Measurements from ENCODE around the gene TAOK3. TPM values are rescaled to one million over a fixed set of nuclear protein-coding genes. Genes with fewer than 3 reads are reported as not detected.
"Not testable (repeated sequence)": the region's sequence is repeated elsewhere in the genome, so short reads cannot be mapped to it uniquely, and the experiment has no call there.

TAOK3 gene
- total and polyA plus RNA-seq, 3 experiments from 2014 or later: 52.5 to 129 (median 53.0) TPM

- no peaks in the 10 kb centered on the region for H3K27me3 ChIP-seq (ENCODE audit: insufficient read depth, low read length, poor library complexity, severe bottlenecking)
- no peak for DNase-seq
- Mint-ChIP-seq H3K36me3 (peaks cover 3 to 77% (median 17%) of the 10 kb centered on the region in 3 donors), H3K9me3 (no peaks in the 10 kb centered on the region), H3K4me1 (peaks cover 4 to 14% (median 7%) of the 10 kb centered on the region in 3 donors), H3K4me3 (no peak overlapping the region), H3K27ac (peak overlapping the region in 7 of 8 donors; percentile 5 to 95 (median 58)), H3K27me3 (no peaks in the 10 kb centered on the region)
- ChIA-PET CTCF (no interaction called here), POLR2A (no interaction called here)
- no peak overlapping the region for H3K4me3 ChIP-seq (ENCODE audit: low read length)
- H3K4me1 ChIP-seq (ENCODE audit: insufficient read depth, low read length): no peaks in the 10 kb centered on the region
- H3K36me3 ChIP-seq (ENCODE audit: insufficient read depth, low read length): peaks cover 9% of the 10 kb centered on the region
- H3K27ac ChIP-seq (ENCODE audit: low read depth, low read length): no peak overlapping the region
- H3K9me3 ChIP-seq (ENCODE audit: low read length): no peaks in the 10 kb centered on the region
These were observed 227.5 kb downstream of the TAOK3 start for GRCh38 chr12:118145113-118145797.

- POLR2A ChIA-PET: no interaction called here
- Mint-ChIP-seq H3K4me1 (peaks cover 4 to 21% (median 9%) of the 10 kb centered on the region in 3 donors), H3K36me3 (peaks cover 3 to 79% (median 20%) of the 10 kb centered on the region in 3 donors), H3K27ac (peak overlapping the region in 1 of 8 donors; percentile 95), H3K27me3 (no peaks in the 10 kb centered on the region), H3K9me3 (no peaks in the 10 kb centered on the region), H3K4me3 (no peak overlapping the region)
- DNase-seq: no peak
- H3K4me3 ChIP-seq (ENCODE audit: low read length): no peak overlapping the region
- no peaks in the 10 kb centered on the region for H3K4me1 ChIP-seq (ENCODE audit: insufficient read depth, low read length)
- H3K27me3 ChIP-seq (ENCODE audit: insufficient read depth, low read length, poor library complexity, severe bottlenecking): no peaks in the 10 kb centered on the region
- no peaks in the 10 kb centered on the region for H3K9me3 ChIP-seq (ENCODE audit: low read length)
- H3K27ac ChIP-seq (ENCODE audit: low read depth, low read length): no peak overlapping the region
- CTCF ChIA-PET: no interaction called here
- peaks cover 12% of the 10 kb centered on the region for H3K36me3 ChIP-seq (ENCODE audit: insufficient read depth, low read length)
These were observed 228.2 kb downstream of the TAOK3 start for GRCh38 chr12:118144499-118144898.

GRCh38 chr12:118140825-118141224 is 231.9 kb downstream of the TAOK3 start:
- Histone ChIP-seq H3K4me1 (ENCODE audit: insufficient read depth, low read length) (peaks cover 12% of the 10 kb centered on the region), H3K4me3 (ENCODE audit: low read length) (no peak overlapping the region), H3K27me3 (ENCODE audit: insufficient read depth, low read length, poor library complexity, severe bottlenecking) (no peaks in the 10 kb centered on the region), H3K27ac (ENCODE audit: low read depth, low read length) (no peak overlapping the region), H3K36me3 (ENCODE audit: insufficient read depth, low read length) (peaks cover 12% of the 10 kb centered on the region), H3K9me3 (ENCODE audit: low read length) (no peaks in the 10 kb centered on the region)
- peaks cover 3 to 78% (median 22%) of the 10 kb centered on the region in 3 donors for H3K36me3 Mint-ChIP-seq
- CTCF ChIA-PET: interaction anchor here (1.2 to 1.8 kb wide), 2 partner anchors 20 to 235 kb away, joined by 5 to 8 read pairs; partner anchors contain the start of gene SUDS3
- no peaks in the 10 kb centered on the region for H3K9me3 Mint-ChIP-seq
- H3K4me1 Mint-ChIP-seq: peaks cover 19 to 39% (median 34%) of the 10 kb centered on the region in 3 donors
- POLR2A ChIA-PET: interaction anchor here (1.0 kb wide), 1 partner anchor 74 kb away, joined by 3 read pairs; no protein-coding TSS in a partner anchor
- no peaks in the 10 kb centered on the region for H3K27me3 Mint-ChIP-seq
- no peak overlapping the region for H3K4me3 Mint-ChIP-seq
- no peak for DNase-seq
- H3K27ac Mint-ChIP-seq: peak overlapping the region in 2 of 8 donors; percentile 27 to 45

GRCh38 chr12:118137148-118137678 is 235.5 kb downstream of the TAOK3 start:
- Mint-ChIP-seq H3K4me3 (peak overlapping the region; percentile 87 to 98 (median 96)), H3K9me3 (no peaks in the 10 kb centered on the region), H3K27ac (peak overlapping the region; percentile 75 to 94 (median 92)), H3K4me1 (peaks cover 22 to 45% (median 40%) of the 10 kb centered on the region in 3 donors), H3K27me3 (no peaks in the 10 kb centered on the region), H3K36me3 (peaks cover 0 to 50% (median 13%) of the 10 kb centered on the region in 3 donors)
- Histone ChIP-seq H3K27ac (ENCODE audit: low read depth, low read length) (no peak overlapping the region), H3K9me3 (ENCODE audit: low read length) (no peaks in the 10 kb centered on the region), H3K4me1 (ENCODE audit: insufficient read depth, low read length) (peaks cover 12% of the 10 kb centered on the region), H3K36me3 (ENCODE audit: insufficient read depth, low read length) (peaks cover 3% of the 10 kb centered on the region), H3K27me3 (ENCODE audit: insufficient read depth, low read length, poor library complexity, severe bottlenecking) (no peaks in the 10 kb centered on the region), H3K4me3 (ENCODE audit: low read length) (peak overlapping the region; percentile 77)
- ChIA-PET POLR2A (interaction anchor here (0.6 to 1.0 kb wide), 2 partner anchors 61 to 76 kb away, joined by 4 to 5 read pairs; no protein-coding TSS in a partner anchor), CTCF (interaction anchor here (0.9 to 3.3 kb wide), 5 partner anchors 17 to 239 kb away, joined by 3 to 25 read pairs (median 3); partner anchors contain the start of gene SUDS3)
- DNase-seq: no peak

- no peaks in the 10 kb centered on the region for H3K9me3 Mint-ChIP-seq
- H3K27ac Mint-ChIP-seq: peak overlapping the region; percentile 75 to 94 (median 92)
- Histone ChIP-seq H3K4me3 (ENCODE audit: low read length) (peak overlapping the region; percentile 77), H3K9me3 (ENCODE audit: low read length) (no peaks in the 10 kb centered on the region), H3K36me3 (ENCODE audit: insufficient read depth, low read length) (peaks cover 3% of the 10 kb centered on the region), H3K4me1 (ENCODE audit: insufficient read depth, low read length) (peaks cover 12% of the 10 kb centered on the region), H3K27ac (ENCODE audit: low read depth, low read length) (peak overlapping the region; percentile 79), H3K27me3 (ENCODE audit: insufficient read depth, low read length, poor library complexity, severe bottlenecking) (no peaks in the 10 kb centered on the region)
- ChIA-PET POLR2A (interaction anchor here (0.6 to 1.8 kb wide), 8 partner anchors 15 to 236 kb away, joined by 3 to 11 read pairs (median 4); partner anchors contain the start of genes TAOK3 and WSB2), CTCF (interaction anchor here (0.9 to 3.3 kb wide), 9 partner anchors 16 to 242 kb away, joined by 3 to 25 read pairs (median 4); partner anchors contain the start of gene SUDS3)
- H3K4me1 Mint-ChIP-seq: peaks cover 25 to 47% (median 46%) of the 10 kb centered on the region in 3 donors
- H3K27me3 Mint-ChIP-seq: no peaks in the 10 kb centered on the region
- peak overlapping the region; percentile 87 to 98 (median 96) for H3K4me3 Mint-ChIP-seq
- DNase-seq: peak in 3 of 5 donors; percentile 3 to 52 (median 16)
- H3K36me3 Mint-ChIP-seq: peaks cover 0 to 46% (median 10%) of the 10 kb centered on the region in 3 donors
These were observed 236.1 kb downstream of the TAOK3 start for GRCh38 chr12:118136559-118137003.

GRCh38 chr12:118135788-118136558 is 236.7 kb downstream of the TAOK3 start, which contains the start of gene PEBP1:
PEBP1 (plus strand) TSS chr12:118136124; CDS start chr12:118136210, 86 bp downstream.
- no peaks in the 10 kb centered on the region for H3K9me3 Mint-ChIP-seq
- H3K4me3 ChIP-seq (ENCODE audit: low read length): peak within 1 kb of the TSS; percentile 77
- H3K4me1 Mint-ChIP-seq: peaks cover 25 to 48% (median 46%) of the 10 kb centered on the region in 3 donors
- peak within 1 kb of the TSS; percentile 90 to 98 (median 97) for H3K4me3 Mint-ChIP-seq
- H3K36me3 ChIP-seq (ENCODE audit: insufficient read depth, low read length): peaks cover 3% of the 10 kb centered on the region
- peak within 1 kb of the TSS; percentile 79 for H3K27ac ChIP-seq (ENCODE audit: low read depth, low read length)
- DNase-seq: peak; percentile 87 to 92 (median 91)
- H3K4me1 ChIP-seq (ENCODE audit: insufficient read depth, low read length): peaks cover 12% of the 10 kb centered on the region
- peak within 1 kb of the TSS; percentile 88 to 96 (median 93) for H3K27ac Mint-ChIP-seq
- peaks cover 0 to 40% (median 10%) of the 10 kb centered on the region in 3 donors for H3K36me3 Mint-ChIP-seq
- no peaks in the 10 kb centered on the region for H3K27me3 ChIP-seq (ENCODE audit: insufficient read depth, low read length, poor library complexity, severe bottlenecking)
- H3K27me3 Mint-ChIP-seq: no peaks in the 10 kb centered on the region
- ChIA-PET CTCF (interaction anchor here (0.7 to 3.3 kb wide), 13 partner anchors 15 to 251 kb away, joined by 3 to 25 read pairs (median 3); partner anchors contain the start of gene SUDS3), POLR2A (interaction anchor here (0.7 to 1.8 kb wide), 7 partner anchors 15 to 242 kb away, joined by 3 to 11 read pairs (median 4); partner anchors contain the start of genes TAOK3 and WSB2)
- no peaks in the 10 kb centered on the region for H3K9me3 ChIP-seq (ENCODE audit: low read length)

GRCh38 chr12:118129436-118129835 is 243.3 kb downstream of the TAOK3 start:
- H3K27me3 Mint-ChIP-seq; H3K9me3 Mint-ChIP-seq; POLR2A ChIA-PET; H3K4me3 Mint-ChIP-seq; H3K27me3 ChIP-seq (ENCODE audit: insufficient read depth, low read length, poor library complexity, severe bottlenecking); DNase-seq; H3K4me1 ChIP-seq (ENCODE audit: insufficient read depth, low read length); H3K4me3 ChIP-seq (ENCODE audit: low read length); H3K9me3 ChIP-seq (ENCODE audit: low read length); H3K36me3 Mint-ChIP-seq; H3K27ac ChIP-seq (ENCODE audit: low read depth, low read length); H3K27ac Mint-ChIP-seq; H3K36me3 ChIP-seq (ENCODE audit: insufficient read depth, low read length); H3K4me1 Mint-ChIP-seq: not testable (repeated sequence)
- CTCF ChIA-PET: interaction anchor here (1.8 kb wide), 1 partner anchor 8 kb away, joined by 5 read pairs; no protein-coding TSS in a partner anchor
